Endothelial cell of umbilical vein (primary cell): ENCODE results near the gene DOLPP1. TPM values are rescaled to one million over a fixed set of nuclear protein-coding genes. Genes with fewer than 3 reads are reported as not detected.

Source experiments
- BruUV-seq: library from RNA; stranded (reverse); fragments of 400-500 nt; replicated peaks from 2 replicates; lab custom pipeline; 2021; lab: Mats Ljungman, UMichigan
- CTCF ChIA-PET: fragments of 300-600, 350-600 bp; sonication (Branson Sonifier 250); formaldehyde crosslinking; loops from one replicate; lab custom pipeline; 2021; ENCODE audit warnings: antibody characterized with exemption, inconsistent platforms; lab: Charles Lee
- POLR2A ChIA-PET: fragments of 300-600, 350-600 bp; sonication (Branson Sonifier 250); formaldehyde crosslinking; loops from one replicate; lab custom pipeline; 2021; ENCODE audit warnings: antibody characterized with exemption, inconsistent platforms; lab: Charles Lee
- DNase-seq: peaks from one replicate; pipeline ENCODE4 v3.0.0-alpha.2; 2011; ENCODE audit warnings: low read depth, low spot score
- FAIRE-seq: peaks from 2 replicates; lab custom pipeline; 2011; peaks lifted over from hg19 to GRCh38; lab: Jason Lieb, UNC
- H2AFZ ChIP-seq: 2 replicates; pipeline ENCODE4 v1.6.0; 2012; ENCODE audit warnings: low read depth, low read length, control low read depth, inconsistent platforms
- H3K27ac ChIP-seq: 2 replicates; pipeline ENCODE4 v1.5.1; 2011; ENCODE audit warnings: low read depth, mild to moderate bottlenecking, control low read depth, low read length, moderate library complexity; ENCODE audit not compliant: insufficient read depth
- H3K27me3 ChIP-seq, 2 experiments: 2 replicates each; pipeline versions ENCODE4 v1.6.0 to v1.6.1; 2011; ENCODE audit warnings: low read length in 2 of 2, mixed read lengths in 1 of 2; ENCODE audit not compliant: control insufficient read depth in 2 of 2, insufficient read depth in 2 of 2
- H3K36me3 ChIP-seq, 2 experiments: 2 replicates in 1 of 2; 3 replicates in 1 of 2; pipeline ENCODE4 v1.5.1; 2011; ENCODE audit warnings: low read length in 2 of 2, mild to moderate bottlenecking in 1 of 2, moderate library complexity in 1 of 2; ENCODE audit not compliant: control insufficient read depth in 2 of 2, insufficient read depth in 2 of 2; ENCODE audit errors: extremely low read depth in 1 of 2
- H3K4me1 ChIP-seq: 3 replicates; pipeline ENCODE4 v1.5.1; 2011; ENCODE audit warnings: mild to moderate bottlenecking, low read length; ENCODE audit not compliant: control insufficient read depth, insufficient read depth; ENCODE audit errors: extremely low read depth
- H3K4me2 ChIP-seq: 2 replicates; pipeline ENCODE4 v1.6.1; 2011; ENCODE audit warnings: low read length, control low read depth, mixed read lengths; ENCODE audit not compliant: insufficient read depth
- H3K4me3 ChIP-seq, 3 experiments: fragments of 200-600 bp in 1 of 3; sonication (generic), shearing (Covaris generic) in 1 of 3; replicated peaks in 1 of 3; 2 replicates each; pipeline ENCODE4 v1.5.1; 2011 to 2016; ENCODE audit warnings: control low read depth in 3 of 3, low read length in 3 of 3, mild to moderate bottlenecking in 2 of 3, inconsistent platforms in 1 of 3, low read depth in 1 of 3, moderate library complexity in 1 of 3; ENCODE audit not compliant: insufficient read depth in 1 of 3
- H3K79me2 ChIP-seq: 2 replicates; pipeline ENCODE4 v1.6.0; 2012; ENCODE audit warnings: low read length, inconsistent platforms; ENCODE audit not compliant: control insufficient read depth, insufficient read depth
- H3K9ac ChIP-seq: replicated peaks from 2 replicates; pipeline ENCODE3; 2011; ENCODE audit warnings: low read length, control low read depth; ENCODE audit not compliant: insufficient read depth; ENCODE audit errors: extremely low read depth
- H3K9me1 ChIP-seq: replicated peaks from 3 replicates; pipeline ENCODE4 v1.6.0; 2011; ENCODE audit warnings: mild to moderate bottlenecking, low read length; ENCODE audit not compliant: control insufficient read depth, insufficient read depth; ENCODE audit errors: extremely low read depth
- H3K9me3 ChIP-seq: replicated peaks from 2 replicates; pipeline ENCODE4 v1.5.1; 2012; ENCODE audit warnings: low read length, inconsistent platforms; ENCODE audit not compliant: control insufficient read depth, insufficient read depth
- H4K20me1 ChIP-seq: replicated peaks from 2 replicates; pipeline ENCODE3; 2011; ENCODE audit warnings: mild to moderate bottlenecking, low read length; ENCODE audit not compliant: control insufficient read depth, insufficient read depth; ENCODE audit errors: extremely low read depth
- CTCF ChIP-seq, 2 donors: IDR thresholded peaks; 1 replicate in 1 of 2; 2 replicates in 1 of 2; pipeline ENCODE4 v1.5.1; 2011; ENCODE audit warnings: low read length in 2 of 2, mild to moderate bottlenecking in 2 of 2, moderate library complexity in 2 of 2, control low read depth in 1 of 2, inconsistent platforms in 1 of 2, low read depth in 1 of 2; ENCODE audit not compliant: insufficient read depth in 1 of 2; ENCODE audit errors: extremely low read depth in 1 of 2
- FOS ChIP-seq: IDR thresholded peaks from 2 replicates; pipeline ENCODE4 v1.6.1; 2011; ENCODE audit warnings: mild to moderate bottlenecking, low read length, moderate library complexity, borderline replicate concordance; ENCODE audit not compliant: insufficient read depth
- GATA2 ChIP-seq: IDR thresholded peaks from 2 replicates; pipeline ENCODE4 v1.7.0; 2011; ENCODE audit warnings: low read depth, mild to moderate bottlenecking, moderate library complexity, mixed read lengths, low read length; ENCODE audit not compliant: insufficient read length, insufficient read depth
- MAX ChIP-seq: IDR thresholded peaks from 2 replicates; pipeline ENCODE4 v1.6.1; 2011; ENCODE audit not compliant: insufficient read depth, insufficient read length
- MYC ChIP-seq: IDR thresholded peaks from one replicate; pipeline ENCODE4 v1.6.1; 2011; ENCODE audit warnings: mild to moderate bottlenecking, low read depth, low read length
- POLR2AphosphoS5 ChIP-seq: IDR thresholded peaks from 2 replicates; pipeline ENCODE4 v1.6.1; 2012; ENCODE audit warnings: low read depth, mild to moderate bottlenecking, control low read depth, low read length, moderate library complexity; ENCODE audit not compliant: insufficient read depth
- dilution Hi-C: fragments of 300-500 bp; cut with MboI; formaldehyde crosslinking; loops from one replicate; pipeline ENCODE4 v1.15.0; 2019; ENCODE audit warnings: low sequenced_read_pairs; ENCODE audit not compliant: extremely low pct_ligation_motif_present
- intact Hi-C: fragments of 100-400 bp; cut with micrococcal nuclease; formaldehyde crosslinking; loops from one replicate; pipeline ENCODE4 v1.10.0; 2022
- polyA plus RNA-seq, 4 experiments: library from polyadenylated mRNA; depleted of rRNA in 3 of 4; stranded (reverse) in 3 of 4; unstranded in 1 of 4; fragments of >200 nt; gene quantifications; 2 replicates each; pipeline versions ENCODE4 v1.2.1 to v1.2.3, GENCODE V29; 2011 to 2012; ENCODE audit warnings: missing spikeins in 1 of 4
- total RNA-seq: library from RNA; stranded (reverse); gene quantifications from 2 replicates; pipeline ENCODE4 v1.2.3, GENCODE V29; 2021

The DOLPP1 gene
- total and polyA plus RNA-seq, 2 donors (not counting 3 experiments of a cell fraction or from before 2014, with no cell fraction given) = 17.7 to 28.3 TPM

DNA sequence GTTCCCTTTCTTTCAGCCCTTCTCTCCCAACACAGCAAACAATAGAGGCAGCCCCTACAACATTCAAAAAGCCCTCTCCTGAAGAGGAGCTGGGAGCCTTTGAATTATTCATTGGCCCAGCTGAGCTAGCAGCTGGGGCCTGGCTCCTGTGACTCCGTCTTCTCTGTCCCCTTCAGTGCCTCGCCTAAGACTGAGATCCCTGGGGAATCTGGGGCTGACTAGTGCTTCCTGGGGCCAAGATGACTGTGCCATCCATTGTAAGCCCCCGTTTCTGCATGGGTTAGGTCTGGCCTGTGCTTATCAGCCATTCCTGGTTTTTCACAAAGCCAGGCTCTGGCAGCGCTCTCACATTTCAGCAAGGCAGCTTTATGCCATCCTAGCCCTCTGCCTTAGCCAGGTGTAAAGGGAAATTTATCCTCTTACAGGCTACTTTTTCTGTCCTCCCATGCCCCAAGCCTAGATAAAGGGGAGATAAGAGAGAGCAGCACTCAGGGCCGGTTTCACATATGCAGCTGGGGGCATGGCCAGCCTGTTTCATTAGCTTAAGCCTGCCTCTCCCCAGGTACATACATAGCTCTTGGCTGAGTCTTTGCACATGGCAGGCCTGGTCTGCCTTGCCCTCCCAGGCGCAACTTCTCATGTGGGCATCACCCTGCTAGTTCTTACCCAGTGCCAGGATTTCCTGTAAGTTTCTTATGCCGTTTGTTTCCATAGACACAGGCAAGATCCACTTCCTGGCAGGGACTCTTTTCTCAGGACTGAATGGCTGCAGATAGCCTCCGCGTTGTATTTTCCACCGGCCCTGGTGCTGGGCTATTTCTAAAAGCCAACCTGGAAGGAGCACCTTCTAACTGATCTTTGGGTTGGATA is 46.1 kb downstream of the DOLPP1 start:
- Histone ChIP-seq H3K4me1 (peaks cover 16% of the 10 kb centered on the region), H3K9me1 (no peaks in the 10 kb centered on the region), H3K4me3 (no peak overlapping the region), H3K9ac (no peak overlapping the region), H3K27ac (peak overlapping the region; percentile 6), H3K9me3 (no peaks in the 10 kb centered on the region), H2AFZ (no peak overlapping the region), H3K79me2 (peaks cover 6% of the 10 kb centered on the region), H3K27me3 (no peaks in the 10 kb centered on the region), H3K4me2 (no peak overlapping the region), H4K20me1 (no peaks in the 10 kb centered on the region), H3K36me3 (peaks cover 2 to 29% of the 10 kb centered on the region in 2 experiments)
- no TSS peak for BruUV-seq
- ChIA-PET POLR2A (interaction anchor here (1.0 kb wide), 1 partner anchor 12 kb away, joined by 3 read pairs; no protein-coding TSS in a partner anchor), CTCF (interaction anchor here (0.9 to 12.6 kb wide), 4 partner anchors 12 to 496 kb away, joined by 3 to 232 read pairs (median 14); partner anchors contain the start of genes C9orf50 and NTMT1)
- FAIRE-seq (peak; percentile 86), DNase-seq (peak; percentile 62)
- TF ChIP-seq MYC = no peak
- TF ChIP-seq FOS = no peak
- no peak for TF ChIP-seq CTCF (IDR thresholded peaks at IDR 0.05; ENCODE audit: extremely low read depth in 1 of 2, insufficient read depth in 1 of 2, low read depth in 1 of 2, low read length in 2 of 2)
- no peak for TF ChIP-seq MAX
- peak; percentile 46 for TF ChIP-seq GATA2
- TF ChIP-seq POLR2AphosphoS5 = no peak
- dilution Hi-C loops = no loop called here
- intact Hi-C loops = no loop called here
